Bronchial epithelial cell (primary cell): ENCODE results near the gene TSPAN17. TPM values are rescaled to one million over a fixed set of nuclear protein-coding genes. Genes with fewer than 3 reads are reported as not detected.
"Not testable (repeated sequence)": the region's sequence is repeated elsewhere in the genome, so short reads cannot be mapped to it uniquely, and the experiment has no call there.

Experiments used
- DNase-seq: peaks from one replicate; pipeline ENCODE4 v3.0.0-alpha.2; 2010; ENCODE audit warnings: low read depth
- FAIRE-seq: peaks from 2 replicates; lab custom pipeline; 2011; peaks lifted over from hg19 to GRCh38; lab: Jason Lieb, UNC
- H3K27me3 ChIP-seq: 2 replicates; pipeline ENCODE4 v1.5.1; 2011; ENCODE audit warnings: low read length; ENCODE audit not compliant: control insufficient read depth, insufficient read depth
- H3K36me3 ChIP-seq: 2 replicates; pipeline ENCODE4 v1.5.1; 2011; ENCODE audit warnings: low read length; ENCODE audit not compliant: control insufficient read depth, insufficient read depth
- H3K4me3 ChIP-seq: 2 replicates; pipeline ENCODE4 v1.5.1; 2011; ENCODE audit warnings: mild to moderate bottlenecking, low read depth, low read length, control low read depth
- CTCF ChIP-seq: IDR thresholded peaks from 2 replicates; pipeline ENCODE4 v1.5.1; 2011; ENCODE audit warnings: mild to moderate bottlenecking, moderate library complexity, low read length, control low read depth, inconsistent platforms; ENCODE audit not compliant: insufficient read depth, severe bottlenecking
- total RNA-seq: library from RNA; depleted of rRNA; stranded (reverse); fragments of >200 nt; gene quantifications from 2 replicates; pipeline ENCODE4 v1.2.1, GENCODE V29; 2014

TSPAN17 gene
- total RNA-seq, result 46.3 and 55.9 TPM in 2 replicates

GRCh38 chr5:176647030-176647842 lies at the start of gene TSPAN17:
Gene TSPAN17 (plus strand): TSS chr5:176647484. CDS start chr5:176647616, 132 bp downstream.
- no peaks in the 10 kb centered on the region for H3K36me3 ChIP-seq
- H3K27me3 ChIP-seq, result no peaks in the 10 kb centered on the region
- peak within 1 kb of the TSS; percentile 70 for H3K4me3 ChIP-seq
- TF ChIP-seq CTCF, result peak; percentile 32
- DNase-seq, result peak; percentile 93
- FAIRE-seq, result no peak

GRCh38 chr5:176599749-176600430 lies 47.4 kb upstream of the TSPAN17 start:
- not testable (repeated sequence) for H3K27me3 ChIP-seq, H3K36me3 ChIP-seq, DNase-seq, H3K4me3 ChIP-seq, FAIRE-seq

GRCh38 chr5:176601901-176602482 lies 45.3 kb upstream of the TSPAN17 start:
- H3K27me3 ChIP-seq, result no peaks in the 10 kb centered on the region
- DNase-seq, result no peak
- no peak overlapping the region for H3K4me3 ChIP-seq
- TF ChIP-seq CTCF, result no peak
- H3K36me3 ChIP-seq, result no peaks in the 10 kb centered on the region
- FAIRE-seq, result no peak

- H3K36me3 ChIP-seq, result no peaks in the 10 kb centered on the region
- H3K4me3 ChIP-seq, result no peak overlapping the region
- FAIRE-seq (peak; percentile 18), DNase-seq (no peak)
- H3K27me3 ChIP-seq, result no peaks in the 10 kb centered on the region
- no peak for TF ChIP-seq CTCF
Observed at GRCh38 chr5:176603091-176603490, 44.2 kb upstream of the TSPAN17 start.

- Histone ChIP-seq H3K36me3 (no peaks in the 10 kb centered on the region), H3K27me3 (no peaks in the 10 kb centered on the region), H3K4me3 (no peak overlapping the region)
- no peak for FAIRE-seq
- no peak for DNase-seq
- no peak for TF ChIP-seq CTCF
Observed at GRCh38 chr5:176606032-176606431, 41.3 kb upstream of the TSPAN17 start.

- no peak for FAIRE-seq
- Histone ChIP-seq H3K27me3 (no peaks in the 10 kb centered on the region), H3K4me3 (no peak overlapping the region), H3K36me3 (no peaks in the 10 kb centered on the region)
- DNase-seq, result no peak
- no peak for TF ChIP-seq CTCF
Observed at GRCh38 chr5:176606875-176607274, 40.4 kb upstream of the TSPAN17 start.
